GM15510 (cell line): Measurements from ENCODE around the gene ZFYVE28.

Experiments
- POLR2A ChIP-seq: IDR thresholded peaks from 3 replicates; pipeline ENCODE4 v1.6.1; 2011; ENCODE audit warnings: borderline replicate concordance; ENCODE audit not compliant: insufficient read length; ENCODE audit errors: extremely low read depth

Gene ZFYVE28

GRCh38 chr4:2352729-2353221, 65.7 kb downstream of the ZFYVE28 start:
- no peak for TF ChIP-seq POLR2A

- TF ChIP-seq POLR2A, result no peak
These were observed 66.3 kb downstream of the ZFYVE28 start for GRCh38 chr4:2352171-2352570.

GRCh38 chr4:2350982-2351381, 67.5 kb downstream of the ZFYVE28 start:
- TF ChIP-seq POLR2A, result no peak

- TF ChIP-seq POLR2A, result no peak
These were observed 69.7 kb downstream of the ZFYVE28 start for GRCh38 chr4:2348786-2349185.

GRCh38 chr4:2347190-2347589, 71.3 kb downstream of the ZFYVE28 start:
- no peak for TF ChIP-seq POLR2A

- no peak for TF ChIP-seq POLR2A
These were observed 75.0 kb downstream of the ZFYVE28 start for GRCh38 chr4:2343476-2343875.

- TF ChIP-seq POLR2A, result no peak
These were observed 76.4 kb downstream of the ZFYVE28 start for GRCh38 chr4:2341911-2342652.

- no peak for TF ChIP-seq POLR2A
These were observed 77.1 kb downstream of the ZFYVE28 start for GRCh38 chr4:2341261-2341841.

GRCh38 chr4:2340272-2341061, 78.0 kb downstream of the ZFYVE28 start:
- TF ChIP-seq POLR2A, result no peak

- no peak for TF ChIP-seq POLR2A
These were observed 78.8 kb downstream of the ZFYVE28 start for GRCh38 chr4:2339458-2340271.

GRCh38 chr4:2338754-2339457, 79.5 kb downstream of the ZFYVE28 start:
- TF ChIP-seq POLR2A, result no peak

- TF ChIP-seq POLR2A, result no peak
These were observed 80.5 kb downstream of the ZFYVE28 start for GRCh38 chr4:2337896-2338295.

GRCh38 chr4:2337131-2337723, 81.2 kb downstream of the ZFYVE28 start:
- TF ChIP-seq POLR2A, result no peak

- TF ChIP-seq POLR2A, result no peak
These were observed 81.8 kb downstream of the ZFYVE28 start for GRCh38 chr4:2336659-2337058.
